Lung microvascular endothelial cell (primary cell): ENCODE results near the gene ROBO1. TPM values are rescaled to one million over a fixed set of nuclear protein-coding genes. Genes with fewer than 3 reads are reported as not detected.
"Not testable (repeated sequence)": the region's sequence is repeated elsewhere in the genome, so short reads cannot be mapped to it uniquely, and the experiment has no call there.

Experiments used
- DNase-seq, 2 donors: peaks; one replicate each; pipeline versions ENCODE4 v3.0.0 to v3.0.0-alpha.2; 2010; ENCODE audit warnings: low read depth in 2 of 2
- total RNA-seq: library from RNA; depleted of rRNA; stranded (reverse); fragments of >200 nt; gene quantifications from 2 replicates; pipeline ENCODE4 v1.2.1, GENCODE V29; 2014

The ROBO1 gene
- total RNA-seq, 1 donor from 2014 or later, result 0.20 TPM

DNA sequence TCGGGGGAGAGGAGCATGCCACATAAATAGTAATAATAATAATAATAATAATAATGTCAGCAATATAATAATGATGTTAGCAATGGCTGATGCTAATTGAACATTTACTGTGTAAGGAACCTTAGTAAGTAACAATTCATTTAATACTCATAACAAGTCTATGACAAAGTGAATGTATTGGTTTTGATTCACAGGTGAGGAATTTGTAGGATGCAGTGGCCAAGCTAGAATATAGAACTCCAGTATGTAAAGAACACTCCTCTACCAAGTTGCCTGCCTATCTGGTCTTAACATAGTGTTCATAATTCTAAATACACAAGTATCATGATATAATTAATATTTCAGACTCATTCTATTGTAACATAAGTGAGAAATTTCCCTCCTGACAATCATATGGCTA is 1016.5 kb downstream of the ROBO1 start:
- no peak for DNase-seq

DNA sequence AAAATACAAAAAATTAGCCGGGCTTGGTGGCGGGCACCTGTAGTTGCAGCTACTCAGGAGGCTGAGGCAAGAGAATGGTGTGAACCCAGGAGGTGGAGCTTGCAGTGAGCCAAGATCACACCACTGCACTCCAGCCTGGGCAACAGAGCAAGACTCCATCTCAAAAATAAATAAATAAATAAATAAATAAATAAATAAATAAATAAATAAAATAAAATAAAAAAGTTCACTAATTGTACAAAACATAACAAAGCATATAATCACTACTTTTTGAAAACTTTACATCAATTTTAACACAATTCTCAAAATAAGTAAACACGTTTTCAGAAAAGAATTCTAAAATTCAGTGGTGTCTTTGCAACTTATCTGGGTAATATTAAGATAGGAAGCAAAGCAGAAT is 1017.5 kb downstream of the ROBO1 start:
- DNase-seq, result not testable (repeated sequence)

DNA sequence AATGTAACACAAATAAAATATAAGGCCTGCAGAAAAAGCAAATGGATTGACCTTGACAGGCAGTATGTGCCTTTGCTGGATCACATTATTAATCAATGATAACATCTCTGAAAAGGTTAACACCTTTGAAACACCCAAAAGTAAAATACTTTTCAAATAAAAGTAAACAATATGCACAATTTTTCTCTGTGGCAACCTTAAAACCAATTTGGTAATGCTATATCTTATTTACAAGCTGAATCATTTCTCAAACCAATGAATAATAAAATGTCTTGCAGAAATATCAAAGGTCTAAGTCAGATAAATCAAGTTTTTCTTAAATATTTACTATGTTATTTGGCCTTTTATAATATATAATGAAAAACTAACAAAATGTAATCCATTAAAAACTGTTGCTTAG is 1018.7 kb downstream of the ROBO1 start:
- no peak for DNase-seq

DNA sequence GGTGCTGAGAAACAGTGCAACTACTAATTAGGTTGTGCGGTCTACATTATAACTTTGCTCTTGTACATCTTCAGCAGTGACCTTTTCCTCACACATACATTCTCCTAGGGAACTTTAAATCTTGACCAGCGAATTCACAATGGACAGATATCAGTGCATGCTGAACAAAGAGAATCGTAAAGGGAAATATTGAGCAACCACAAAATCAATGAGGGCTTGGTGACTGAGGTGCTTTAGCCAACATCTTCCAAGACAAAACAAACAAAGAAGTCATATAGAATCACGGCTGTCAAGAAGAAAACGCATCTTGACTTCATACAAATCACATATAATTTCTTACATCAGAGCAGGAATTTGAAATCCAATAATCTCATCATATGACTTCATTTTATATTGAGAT is 1022.0 kb downstream of the ROBO1 start:
- DNase-seq, result no peak

GRCh38 chr3:78742491-78742890 is 1025.3 kb downstream of the ROBO1 start:
- DNase-seq, result no peak

GRCh38 chr3:78742041-78742440 is 1025.8 kb downstream of the ROBO1 start:
- no peak for DNase-seq

GRCh38 chr3:78741066-78741645 is 1026.6 kb downstream of the ROBO1 start:
- DNase-seq, result no peak

DNA sequence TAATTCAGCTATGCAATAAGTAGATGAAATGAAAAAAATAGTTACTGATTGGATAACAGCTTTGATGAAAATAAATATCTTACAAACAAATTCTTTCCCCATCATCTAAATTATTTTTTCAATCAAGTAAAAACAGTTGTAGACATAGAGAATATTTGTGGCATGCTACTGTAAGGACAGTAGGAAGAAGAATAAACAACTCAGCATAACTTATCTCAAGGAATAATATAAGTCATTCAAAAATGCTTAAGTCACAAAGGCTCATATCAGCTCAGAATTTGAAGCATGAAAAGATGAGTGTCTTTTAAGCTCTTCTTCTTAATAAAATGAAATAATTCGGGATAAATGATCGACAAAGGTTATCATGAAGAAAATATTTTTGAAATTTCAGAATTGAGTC is 1029.0 kb downstream of the ROBO1 start:
- no peak for DNase-seq

- DNase-seq, result no peak
Observed at GRCh38 chr3:78737988-78738387, 1029.8 kb downstream of the ROBO1 start.

- no peak for DNase-seq
Observed at GRCh38 chr3:78736863-78737262, 1030.9 kb downstream of the ROBO1 start.

DNA sequence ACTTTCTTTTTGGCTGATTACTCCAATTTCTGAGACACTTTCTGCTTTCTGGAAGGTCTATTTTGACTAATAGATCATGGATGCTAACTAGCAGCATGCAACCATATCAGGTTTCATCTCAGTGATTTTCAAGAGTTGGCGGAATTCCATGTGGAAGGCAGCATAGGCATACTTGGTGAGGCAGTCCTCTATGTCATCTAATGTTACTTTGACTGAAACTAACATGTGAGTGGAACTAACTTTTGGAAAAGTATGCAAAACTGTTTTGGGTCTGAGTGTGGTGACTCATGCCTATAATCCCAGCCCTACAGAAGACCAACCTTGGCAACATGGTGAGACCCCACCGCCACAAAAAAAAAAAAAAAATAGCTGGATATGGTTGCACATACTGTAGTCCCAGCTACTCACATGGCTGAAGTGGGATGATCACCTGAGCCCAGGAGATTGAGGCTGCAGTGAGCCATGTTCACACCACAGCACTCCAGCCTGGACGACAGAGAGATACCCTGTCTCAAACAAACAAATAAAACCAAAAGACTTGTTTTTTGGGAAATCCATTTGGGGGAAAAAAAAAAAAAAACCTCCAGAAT is 1033.7 kb downstream of the ROBO1 start:
- no peak for DNase-seq

DNA sequence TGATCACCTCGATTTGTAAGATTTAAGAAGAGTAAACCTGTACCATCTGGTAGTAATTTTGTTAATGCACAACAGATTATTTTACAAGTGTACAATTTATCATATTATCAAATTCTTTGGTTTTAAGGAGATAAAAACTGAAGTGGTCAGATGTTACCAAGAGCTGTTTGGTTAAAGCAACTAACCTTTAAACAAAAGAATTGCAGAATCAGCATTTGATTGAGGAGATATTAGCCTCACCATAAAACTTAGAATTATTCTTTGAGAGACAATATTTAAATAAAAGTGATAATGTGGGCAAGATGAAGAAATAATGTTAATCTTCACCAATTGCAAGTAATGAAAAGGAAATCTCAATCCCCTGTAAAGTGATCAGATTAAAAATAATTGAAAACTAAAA is 1034.9 kb downstream of the ROBO1 start:
- DNase-seq, result no peak

DNA sequence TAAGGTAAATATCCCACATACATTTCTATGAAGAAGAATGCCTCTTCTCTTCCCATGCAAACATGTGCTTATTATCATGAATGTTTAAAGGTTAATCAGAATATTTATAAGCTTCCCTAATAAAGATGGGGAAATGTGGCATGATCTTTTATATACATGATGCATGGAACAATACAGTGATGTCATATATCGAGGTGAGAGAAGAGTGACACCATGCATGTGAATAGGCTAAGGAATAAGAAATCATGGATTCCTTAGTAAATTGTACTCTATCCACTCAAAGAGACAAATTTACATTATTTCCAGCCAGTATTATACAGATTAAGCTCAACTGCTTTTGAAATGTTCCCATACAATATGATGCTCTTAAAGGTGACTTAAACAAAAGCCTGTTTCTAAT is 1035.3 kb downstream of the ROBO1 start:
- no peak for DNase-seq

- DNase-seq, result no peak
Observed at GRCh38 chr3:78729946-78730345, 1037.9 kb downstream of the ROBO1 start.

- DNase-seq, result no peak
Observed at GRCh38 chr3:78728406-78729145, 1039.2 kb downstream of the ROBO1 start.

GRCh38 chr3:78726545-78726944 is 1041.3 kb downstream of the ROBO1 start:
- DNase-seq, result no peak

DNA sequence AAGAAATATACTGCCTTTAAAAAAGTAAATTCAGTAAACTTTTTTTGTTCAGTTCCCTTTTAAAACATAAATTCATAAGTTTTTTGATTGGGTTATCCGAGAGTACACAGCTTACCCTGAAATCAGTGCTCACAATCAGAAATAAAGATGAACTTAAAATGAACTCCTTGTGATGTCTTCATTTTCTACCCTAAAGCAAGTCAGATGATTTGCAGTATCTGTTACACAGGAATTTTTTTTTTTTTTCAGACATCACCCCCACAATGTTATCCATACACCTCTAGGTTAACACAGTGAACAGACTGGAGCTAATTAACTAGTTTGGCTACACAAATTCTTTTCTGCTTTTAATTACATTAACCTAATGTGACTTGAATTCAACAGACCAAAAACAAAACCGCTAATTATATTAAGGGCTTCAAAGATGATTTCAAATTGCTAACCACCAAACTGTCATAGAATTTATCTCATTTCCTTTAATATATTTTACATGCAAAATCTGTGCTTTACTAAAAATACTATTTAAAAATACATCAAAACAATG is 1042.0 kb downstream of the ROBO1 start:
- no peak for DNase-seq

DNA sequence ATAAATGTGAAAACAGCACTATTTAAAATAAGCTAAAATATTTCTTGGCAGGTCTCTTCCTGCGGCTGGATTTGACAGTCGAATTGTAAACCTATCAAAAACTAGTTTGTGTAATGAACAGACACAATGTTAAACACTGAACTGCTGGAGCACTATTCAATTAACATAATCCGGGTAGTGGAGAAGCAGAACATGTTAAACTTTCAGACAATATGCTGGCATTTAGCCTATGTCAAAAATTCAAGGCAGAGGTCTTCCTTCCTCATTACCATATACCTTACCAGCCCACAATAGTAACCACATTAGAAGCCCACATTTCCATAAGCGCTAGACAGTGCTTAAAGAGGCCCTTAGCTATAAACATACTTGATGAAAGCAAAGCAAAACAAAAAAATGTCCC is 1042.9 kb downstream of the ROBO1 start:
- no peak for DNase-seq

DNA sequence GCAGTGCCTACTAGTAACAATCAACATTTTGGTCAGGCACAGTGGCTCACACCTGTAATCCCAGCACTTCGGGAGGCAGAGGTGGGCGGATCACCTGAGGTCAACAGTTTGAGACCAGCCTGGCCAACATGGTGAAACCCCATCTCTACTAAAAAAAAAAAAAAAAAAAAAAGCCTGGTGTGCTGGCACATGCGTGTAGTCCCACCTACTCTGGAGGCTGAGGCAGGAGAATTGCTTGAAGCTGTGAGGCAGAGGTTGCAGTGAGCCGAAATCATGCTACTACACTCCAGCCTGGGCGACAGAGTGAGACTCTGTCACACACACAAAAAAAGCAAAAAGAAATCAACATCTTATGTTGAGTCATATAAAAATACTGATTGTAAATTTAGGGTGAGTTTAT is 1043.4 kb downstream of the ROBO1 start:
- not testable (repeated sequence) for DNase-seq

DNA sequence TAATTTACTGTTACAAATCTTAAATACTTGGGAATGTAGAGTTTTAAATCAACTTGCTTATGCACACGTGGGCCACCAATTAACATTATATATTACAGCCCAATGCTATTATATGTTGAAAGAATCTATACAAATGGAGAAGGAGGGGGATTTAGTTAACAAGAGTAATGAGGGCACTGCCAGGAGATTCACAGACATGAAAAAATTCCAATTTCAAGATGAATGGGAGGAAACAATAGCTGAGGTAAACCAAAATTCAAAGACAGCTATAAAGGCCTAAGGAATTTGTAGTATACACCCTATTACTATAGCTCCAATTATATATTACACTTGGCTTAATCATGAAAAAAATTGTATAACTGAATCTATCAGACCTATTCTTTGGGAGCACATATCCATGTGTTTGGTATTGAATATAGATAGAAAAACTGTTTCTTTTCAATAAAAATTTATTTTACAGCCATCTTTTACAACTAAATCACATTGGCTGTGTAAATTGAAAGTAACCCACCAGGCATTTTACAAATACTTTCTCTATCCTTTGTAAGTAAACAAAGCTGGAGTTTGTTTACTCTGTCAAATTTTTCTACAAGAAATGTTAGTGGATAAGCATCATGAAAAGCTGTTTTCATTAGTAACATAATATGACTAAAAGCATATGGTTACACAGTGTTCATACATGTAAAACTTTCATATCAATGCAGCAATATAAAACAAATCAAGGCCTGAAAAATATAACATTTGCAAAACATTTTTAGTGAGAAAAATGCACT is 1045.8 kb downstream of the ROBO1 start:
- no peak for DNase-seq

DNA sequence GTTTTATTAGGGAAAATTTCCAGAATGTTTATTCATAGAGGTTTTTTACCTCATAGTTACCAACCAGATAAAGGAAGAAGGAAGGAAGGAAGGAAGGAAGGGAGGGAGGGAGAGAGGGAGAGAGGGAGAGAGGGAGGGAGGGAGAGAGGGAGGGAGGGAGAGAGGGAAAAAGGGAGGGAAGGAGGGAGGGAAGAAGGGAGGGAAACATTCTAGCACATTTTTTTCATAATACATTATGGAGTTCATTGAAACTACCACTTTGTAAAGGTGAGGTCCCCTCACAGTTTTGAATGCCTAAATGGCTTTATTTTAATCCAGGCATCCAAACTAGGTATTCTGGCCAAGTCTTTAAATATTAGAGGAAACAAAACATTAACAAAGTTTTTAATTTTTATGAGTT is 1049.1 kb downstream of the ROBO1 start:
- DNase-seq, result no peak

DNA sequence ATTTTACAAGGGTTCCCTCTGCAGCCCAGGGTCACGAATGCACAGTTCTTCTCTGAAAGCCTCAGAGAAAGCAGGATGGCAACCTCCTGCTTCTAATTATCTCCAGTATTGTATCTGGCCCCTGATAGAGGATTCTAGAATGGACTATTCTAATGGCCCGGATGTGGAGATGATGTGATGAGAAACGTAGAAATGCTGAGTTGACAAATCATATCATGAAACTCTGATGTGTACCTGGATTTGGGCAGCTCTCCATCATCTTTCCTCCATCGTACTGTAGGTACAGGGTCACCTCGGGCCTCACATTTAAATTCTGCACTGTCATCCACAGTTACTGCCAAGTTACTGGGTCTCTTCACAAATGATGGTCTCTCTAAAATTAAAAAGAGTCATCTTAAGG is 1050.8 kb downstream of the ROBO1 start:
- no peak for DNase-seq
